Measurements from ENCODE around the gene MBD4.

The MBD4 gene

DNA sequence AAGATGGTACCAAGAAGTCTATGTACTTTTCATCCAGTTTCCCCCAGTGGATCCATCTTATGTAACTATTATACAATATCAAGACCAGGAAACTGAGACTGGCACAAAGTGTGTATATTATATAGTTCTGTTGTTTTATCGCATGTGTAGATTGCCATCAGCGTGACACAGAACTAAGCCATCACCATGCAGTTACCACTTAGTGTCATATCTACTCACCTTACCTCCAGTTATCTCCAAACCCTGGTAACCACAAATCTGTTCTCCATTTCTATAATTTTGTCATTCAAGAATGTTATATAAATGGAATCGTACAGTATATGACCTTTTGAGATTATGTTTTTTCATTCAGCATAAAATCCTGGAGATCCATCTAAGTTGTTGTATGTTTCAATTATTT, 23.3 kb upstream of the MBD4 start:
- DNase-seq (ENCODE audit: low spot score): no peak

DNA sequence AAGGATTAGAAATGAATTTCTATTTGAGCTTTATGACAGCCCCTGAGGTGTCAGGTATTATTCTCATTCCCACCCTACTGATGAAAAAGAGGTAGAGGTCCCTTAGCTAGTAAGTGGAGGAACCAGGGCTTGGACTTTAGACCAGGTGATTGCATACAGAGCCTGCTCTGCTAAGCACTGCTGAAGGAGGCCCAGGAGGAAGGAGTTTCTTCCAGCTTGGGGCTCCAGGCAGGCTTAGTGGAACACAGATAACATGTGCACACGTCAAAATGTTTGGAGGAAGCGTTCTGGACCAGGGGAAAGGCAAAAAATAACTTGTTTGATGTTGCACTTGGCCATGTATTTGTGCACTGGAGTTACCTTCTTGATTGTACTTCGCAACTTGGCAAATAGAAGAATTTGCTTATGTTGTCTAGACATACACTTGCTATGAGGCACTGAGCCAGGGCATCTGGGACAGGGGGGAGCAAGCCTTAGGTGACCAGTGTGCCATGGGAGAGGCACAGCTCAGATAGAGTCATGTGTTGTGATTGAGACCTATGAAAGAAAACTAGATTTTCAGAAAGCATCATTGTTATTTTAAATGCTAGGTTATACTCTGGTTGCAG, 22.7 kb upstream of the MBD4 start:
- no peak for DNase-seq (ENCODE audit: low spot score)

DNA sequence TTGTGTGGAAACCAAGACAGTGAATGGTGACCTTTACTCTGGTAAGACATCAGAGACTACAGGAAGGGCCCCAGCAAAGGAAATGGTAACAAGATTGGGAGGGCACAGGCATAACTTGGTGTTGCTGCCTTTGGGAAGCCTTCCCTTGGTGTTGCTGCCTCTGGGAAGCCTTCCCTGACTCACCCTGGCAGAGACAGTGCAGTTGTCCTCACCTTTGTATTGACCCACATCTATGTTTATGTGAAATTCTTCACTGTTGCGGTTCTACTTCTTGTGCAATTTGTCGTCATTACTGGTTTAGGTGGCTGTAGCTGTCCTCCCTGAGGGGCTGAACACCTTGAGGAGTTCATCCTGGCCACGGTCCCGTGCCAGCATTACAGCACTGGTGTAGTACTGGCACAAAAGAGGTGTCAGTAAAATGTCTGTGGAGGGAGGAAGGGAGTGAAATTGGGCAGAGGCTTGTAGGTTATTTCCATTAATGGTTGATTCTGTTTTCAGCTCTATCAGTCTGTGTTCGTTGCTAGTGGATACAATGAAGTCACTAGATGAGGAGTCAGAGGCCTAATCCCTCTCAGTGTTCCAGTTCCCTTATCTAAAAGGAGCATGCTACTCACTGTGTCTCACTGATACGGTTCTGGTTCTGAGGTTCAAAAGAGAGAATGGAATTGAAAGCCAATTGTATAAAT, 21.9 kb upstream of the MBD4 start:
- no peak for DNase-seq (ENCODE audit: low spot score)

DNA sequence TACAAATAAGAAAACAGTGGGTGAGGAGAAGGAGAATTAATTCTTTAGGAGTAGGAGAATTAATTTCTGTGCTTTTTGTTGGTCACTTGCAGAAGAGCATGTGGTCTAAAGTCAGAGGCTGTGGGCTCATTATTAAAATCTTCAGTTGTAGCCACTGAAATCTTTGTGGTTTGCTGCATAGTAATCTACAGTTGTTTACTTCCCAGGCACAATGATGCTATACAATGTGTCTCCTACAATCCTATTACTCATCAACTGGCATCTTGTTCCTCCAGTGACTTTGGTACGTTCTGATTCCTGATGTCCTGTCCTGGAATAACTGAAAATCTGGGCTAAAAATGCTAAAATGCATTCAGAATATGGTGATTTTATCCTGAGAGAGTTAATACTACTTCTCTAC, 21.3 kb upstream of the MBD4 start:
- peak; percentile 22 for DNase-seq (ENCODE audit: low spot score)

DNA sequence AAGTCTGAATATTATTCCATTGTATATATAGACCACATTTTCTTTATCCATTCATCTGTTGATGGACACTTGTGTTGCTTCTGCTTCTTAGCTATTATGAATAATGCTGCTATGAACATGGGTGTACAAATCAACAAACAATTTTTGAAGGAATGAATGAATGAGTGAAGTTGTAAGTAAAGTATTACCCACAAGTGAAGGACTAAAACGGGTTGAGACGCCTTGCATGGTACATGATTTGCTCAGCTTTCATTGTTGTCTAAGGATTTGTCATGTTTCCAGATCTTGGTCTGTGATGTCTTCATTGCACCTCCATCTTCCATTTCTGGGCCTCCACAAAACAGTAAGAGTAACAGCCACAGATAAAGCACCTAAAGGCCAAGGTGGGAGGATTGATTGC, 20.8 kb upstream of the MBD4 start:
- DNase-seq (ENCODE audit: low spot score): no peak

DNA sequence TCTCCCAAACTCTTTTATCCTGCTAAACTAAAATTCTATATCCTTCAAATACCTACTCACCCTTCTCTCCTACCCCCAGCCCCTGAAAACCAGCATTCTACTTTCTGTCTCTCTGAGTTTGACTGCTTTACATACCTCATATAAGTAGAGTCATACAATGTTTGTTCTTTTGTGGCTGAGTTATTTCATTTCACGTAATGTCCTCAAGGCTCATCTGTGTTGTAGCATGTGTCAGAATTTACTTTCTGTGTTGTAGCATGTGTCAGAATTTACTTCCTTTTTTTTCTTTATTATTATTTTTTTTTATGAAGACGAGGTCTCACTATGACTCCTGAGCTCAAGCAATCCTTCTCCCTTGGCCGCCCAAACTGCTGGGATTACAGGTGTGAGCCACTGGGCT, 20.4 kb upstream of the MBD4 start:
- DNase-seq (ENCODE audit: low spot score): no peak

GRCh38 chr3:129453732-129454131, 14.0 kb upstream of the MBD4 start:
- DNase-seq (ENCODE audit: low spot score): no peak

DNA sequence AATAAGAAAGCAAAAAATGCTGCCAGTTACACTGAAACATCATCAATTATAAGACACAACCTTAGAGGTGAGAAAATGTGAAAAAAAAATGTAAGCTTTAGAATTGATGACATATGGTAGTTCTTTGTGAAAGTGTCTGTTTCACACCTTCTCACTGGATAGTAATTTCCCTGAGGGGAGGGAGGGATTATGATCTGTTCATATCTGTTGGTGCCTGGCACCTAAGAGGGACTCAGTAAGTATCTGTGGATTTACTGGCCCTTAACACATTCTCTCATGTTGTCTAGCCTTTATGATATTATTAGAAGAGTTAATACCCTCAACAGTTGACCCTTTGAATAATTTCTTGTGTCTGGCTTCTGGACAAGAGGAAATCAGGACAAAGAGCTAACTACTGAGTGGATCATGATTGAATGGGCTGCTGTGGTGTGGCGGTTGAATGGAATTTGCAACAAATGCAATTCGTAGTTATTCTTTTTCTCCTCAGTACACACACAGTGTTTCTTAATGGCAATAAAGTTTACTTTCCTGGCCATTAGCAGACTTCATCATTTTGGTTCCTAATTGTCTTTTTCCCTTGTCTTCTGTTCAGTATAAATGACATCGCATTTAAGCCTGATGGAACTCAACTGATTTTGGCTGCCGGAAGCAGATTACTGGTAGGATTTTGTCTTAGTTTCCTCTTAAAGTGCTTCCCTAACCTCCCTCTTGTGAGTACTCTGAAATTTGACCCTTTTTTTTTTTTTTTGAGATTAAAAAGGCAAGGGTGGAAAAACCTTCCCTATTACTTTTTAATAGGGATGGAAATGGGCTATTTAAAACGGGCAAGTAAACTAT, 9.7 kb upstream of the MBD4 start:
- DNase-seq (ENCODE audit: low spot score): no peak

DNA sequence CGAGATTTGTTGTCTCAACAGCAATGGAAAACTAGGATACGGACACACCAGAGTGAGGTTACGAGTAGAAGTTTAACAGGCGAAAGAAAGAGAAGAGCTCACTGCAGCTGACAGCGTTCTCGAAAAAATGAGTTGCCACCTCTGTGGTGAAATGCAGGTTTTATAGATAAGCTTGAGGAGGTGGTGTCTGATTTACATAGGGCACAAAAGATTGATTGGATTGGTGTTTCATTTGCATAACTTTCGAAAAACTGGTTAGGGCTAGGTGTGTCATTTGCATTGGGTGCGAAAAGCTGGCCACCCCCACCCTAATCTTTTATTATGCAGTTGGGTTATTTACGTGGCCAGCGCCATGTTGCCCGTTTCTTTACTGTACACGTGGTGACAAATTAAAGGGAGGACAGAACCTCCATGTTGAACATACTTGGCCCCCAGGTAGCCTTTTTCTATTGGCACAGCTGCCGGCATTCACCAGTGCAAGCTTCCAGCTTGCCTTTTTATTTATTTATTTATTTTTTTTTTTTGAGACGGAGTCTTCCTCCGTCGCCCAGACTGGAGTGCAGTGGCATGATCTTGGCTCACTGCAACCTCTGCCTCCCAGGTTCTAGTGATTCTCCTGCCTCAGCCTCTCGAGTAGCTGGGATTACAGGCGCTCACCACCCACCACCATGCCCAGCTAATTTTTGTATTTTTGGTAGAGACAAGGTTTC, 8.6 kb upstream of the MBD4 start:
- no peak for DNase-seq (ENCODE audit: low spot score)

- DNase-seq (ENCODE audit: low spot score): no peak
These were observed 7.2 kb upstream of the MBD4 start for GRCh38 chr3:129446926-129447325.

DNA sequence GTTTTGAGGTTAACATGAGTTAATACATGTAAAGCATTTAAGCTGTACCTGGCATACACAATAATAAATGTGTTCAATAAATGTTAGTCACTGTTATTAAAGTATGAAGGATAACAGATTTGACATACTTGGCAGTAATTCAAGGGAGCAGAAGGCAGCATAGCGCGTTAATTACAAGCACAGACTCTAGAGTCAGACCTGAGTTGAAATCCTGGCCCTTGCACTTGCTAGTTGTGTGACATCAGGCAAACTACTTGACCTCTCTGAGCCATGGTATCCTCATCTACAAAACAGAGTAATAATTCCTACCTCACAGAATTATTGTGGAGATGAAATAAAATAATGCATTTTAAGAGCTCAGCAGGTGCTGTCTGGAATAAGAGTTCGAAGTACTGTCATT, 5.7 kb upstream of the MBD4 start:
- no peak for DNase-seq (ENCODE audit: low spot score)

DNA sequence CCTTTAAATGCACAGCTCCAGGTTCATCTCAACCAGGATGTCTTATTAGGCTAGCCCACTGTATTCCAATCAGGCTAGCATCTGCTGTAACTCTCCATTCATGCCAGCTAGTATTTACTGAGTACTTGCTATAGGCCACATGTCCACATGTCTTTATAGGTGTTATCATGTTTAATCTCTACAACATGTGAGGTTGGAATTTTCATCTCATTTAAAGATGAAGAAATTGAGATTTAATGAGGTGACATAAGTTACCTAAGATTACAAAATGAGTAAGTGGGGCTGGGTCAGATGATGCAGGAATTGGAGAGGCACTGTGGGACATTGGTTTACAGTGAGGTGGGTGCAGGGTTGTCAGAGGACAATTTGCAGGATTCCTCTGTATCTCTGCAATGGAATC, 3.2 kb upstream of the MBD4 start:
- DNase-seq (ENCODE audit: low spot score): no peak

DNA sequence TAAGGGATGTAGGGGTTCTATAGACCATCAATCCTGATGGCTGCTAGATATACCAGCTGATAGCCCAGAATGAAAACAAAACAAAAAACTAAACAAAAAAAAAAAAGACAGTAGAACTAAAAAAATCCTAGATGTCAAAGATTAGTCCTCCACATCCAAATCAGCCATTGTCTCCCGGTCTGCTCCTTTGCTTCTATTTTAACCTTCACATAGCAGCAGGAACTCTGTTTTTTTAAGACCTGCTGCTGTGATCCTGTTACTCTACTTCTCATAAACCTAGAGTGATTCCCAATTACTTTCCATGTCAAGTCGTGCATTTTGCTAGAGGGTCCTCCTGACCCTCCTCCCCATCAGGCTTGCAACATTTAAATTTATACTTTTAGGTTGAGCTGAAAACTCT, 2.7 kb upstream of the MBD4 start:
- DNase-seq (ENCODE audit: low spot score): no peak

- peak; percentile 71 for DNase-seq (ENCODE audit: low spot score)
These were observed 2.0 kb upstream of the MBD4 start for GRCh38 chr3:129441782-129442181.

GRCh38 chr3:129441215-129441614, 1.5 kb upstream of the MBD4 start:
- DNase-seq (ENCODE audit: low spot score): no peak

- no peak for DNase-seq (ENCODE audit: low spot score)
These were observed 956 bp upstream of the MBD4 start for GRCh38 chr3:129440618-129441190.

DNA sequence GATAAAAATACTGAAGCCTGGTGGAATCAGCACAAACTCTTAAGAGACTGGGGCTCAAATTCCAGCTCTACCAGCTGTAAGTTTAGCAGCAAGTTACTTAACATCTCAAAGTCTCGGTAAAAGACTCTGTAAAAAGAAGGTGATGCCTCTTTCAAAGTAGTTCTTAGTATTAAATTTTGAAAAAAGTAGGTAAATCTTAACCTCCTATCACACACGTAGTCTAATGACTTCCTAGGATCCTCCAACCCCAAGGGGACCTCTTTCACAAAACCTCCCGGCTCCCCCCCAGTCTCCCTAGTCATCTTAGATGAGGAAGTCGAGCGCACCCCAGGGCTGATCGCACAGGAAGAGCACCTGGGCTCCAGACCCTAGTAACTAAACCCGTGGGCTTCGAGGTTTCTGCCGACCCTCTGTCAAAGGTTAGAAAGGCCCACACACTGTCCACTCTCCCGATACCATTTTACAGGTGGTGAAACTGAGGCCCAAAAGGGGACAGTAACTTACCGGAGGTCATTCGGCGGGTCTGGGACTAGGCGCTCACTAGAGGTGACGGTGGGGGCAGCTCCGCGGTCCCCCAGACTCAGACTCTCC, 427 bp downstream of the MBD4 start:
- peak; percentile 38 for DNase-seq (ENCODE audit: low spot score)

- no peak for DNase-seq (ENCODE audit: low spot score)
These were observed 4.4 kb downstream of the MBD4 start for GRCh38 chr3:129435367-129435766.

GRCh38 chr3:129434140-129434539, 5.6 kb downstream of the MBD4 start:
- DNase-seq (ENCODE audit: low spot score): no peak

DNA sequence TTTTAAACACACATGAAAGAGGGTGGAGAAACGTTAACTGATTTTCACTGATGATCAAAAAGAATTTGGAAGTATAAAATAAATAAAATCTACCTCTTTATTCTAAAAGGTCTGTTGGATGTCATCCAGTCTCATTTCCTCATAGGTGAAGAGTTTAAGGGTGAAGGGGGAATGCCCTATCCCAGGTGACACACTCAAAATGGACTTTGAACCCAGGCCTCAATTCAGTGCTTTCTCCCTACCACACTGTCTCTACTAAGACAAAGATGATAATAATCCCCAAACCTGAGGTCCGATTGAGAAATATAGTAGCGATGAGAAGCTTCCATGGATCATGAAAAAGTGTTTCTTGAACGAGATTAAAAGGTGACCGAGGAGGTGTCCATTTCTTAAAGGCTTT, 6.2 kb downstream of the MBD4 start:
- no peak for DNase-seq (ENCODE audit: low spot score)

DNA sequence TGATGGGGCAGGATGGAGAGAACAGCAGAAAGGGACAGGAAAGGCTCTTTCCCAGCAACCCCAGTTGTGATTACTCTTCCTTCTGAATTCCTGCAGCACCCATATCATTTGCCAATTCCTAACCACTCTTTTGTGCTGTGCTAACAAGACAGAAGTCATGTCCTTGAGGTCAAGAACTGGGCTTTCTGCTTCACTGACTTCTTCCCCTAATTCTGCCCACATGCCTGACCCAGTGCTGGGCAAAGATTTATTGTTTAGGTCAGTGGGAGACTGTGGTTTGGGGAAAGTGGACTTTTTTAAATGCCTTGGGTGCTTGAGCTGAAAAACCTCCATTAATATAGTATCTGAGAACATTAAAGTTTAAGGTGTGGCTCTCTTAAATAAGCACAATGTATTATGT, 7.1 kb downstream of the MBD4 start:
- DNase-seq (ENCODE audit: low spot score): no peak

DNA sequence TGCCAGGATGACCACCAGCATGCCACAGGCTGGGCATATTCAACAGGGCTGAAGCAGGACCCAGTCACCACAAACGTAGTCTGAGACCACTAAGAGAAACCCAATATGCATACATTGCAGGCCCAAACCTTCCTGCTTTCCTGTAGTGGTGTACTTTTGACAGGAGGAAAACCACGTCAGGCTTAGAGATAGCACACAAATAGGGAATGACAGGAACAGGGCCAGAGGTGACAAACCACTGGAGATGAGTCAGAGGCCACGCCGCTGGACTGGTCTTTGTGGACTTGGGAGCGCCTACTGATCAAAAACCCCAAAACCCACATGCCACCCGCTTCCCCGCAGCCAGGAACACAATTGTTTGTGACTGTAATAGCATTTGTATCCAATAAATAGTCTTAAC, 7.7 kb downstream of the MBD4 start:
- DNase-seq (ENCODE audit: low spot score): no peak

Data from GM03348 (cell line).